Panc1 (cell line): ENCODE results near the gene TBC1D22A.

Experiments used
- POLR2AphosphoS5 ChIP-seq: IDR thresholded peaks from 2 replicates; pipeline ENCODE4 v1.6.1; 2012; ENCODE audit warnings: mild to moderate bottlenecking, low read depth, low read length, moderate library complexity
- TCF7L2 ChIP-seq: IDR thresholded peaks from 2 replicates; pipeline ENCODE4 v1.6.1; 2011; ENCODE audit warnings: mild to moderate bottlenecking, low read depth, low read length, inconsistent platforms

GRCh38 chr22:46846832-46847355, 84.4 kb downstream of the TBC1D22A start:
- TF ChIP-seq POLR2AphosphoS5 (no peak), TCF7L2 (no peak)
